ENCODE results near the gene DNAI1. TPM values are rescaled to one million over a fixed set of nuclear protein-coding genes. Genes with fewer than 3 reads are reported as not detected.

The DNAI1 gene
- total and polyA plus RNA-seq, 2 of the 4 experiments (the other 2 are of a cell fraction) = not detected

DNA sequence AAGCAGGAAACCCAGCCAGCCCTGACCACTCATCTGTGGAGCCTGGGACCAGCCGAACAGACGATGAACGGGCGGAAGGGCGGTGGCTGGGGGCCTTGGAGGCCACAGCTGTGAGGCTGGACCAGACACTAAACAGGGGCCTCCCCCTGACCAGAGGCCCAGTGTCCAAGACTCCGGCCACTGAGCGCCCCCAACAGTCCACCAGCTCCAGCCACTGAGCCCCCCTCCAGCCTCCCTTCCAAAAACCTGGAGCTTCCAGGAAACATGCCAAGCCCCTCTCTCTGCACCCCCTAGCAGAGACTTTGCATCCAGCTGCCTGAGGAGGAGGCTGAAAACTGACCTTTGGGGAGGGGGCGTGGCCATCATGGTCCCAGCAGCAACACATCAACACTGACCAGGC, 107.7 kb downstream of the DNAI1 start:
- no peak overlapping the region for H2BK120ac ChIP-seq (ENCODE audit: low read depth, low read length)
- no peaks in the 10 kb centered on the region for H4K20me1 ChIP-seq (ENCODE audit: insufficient read depth, low read length)
- no peak overlapping the region for H2AFZ ChIP-seq (replicated peaks; ENCODE audit: low read length, poor library complexity)
- H3K9me3 ChIP-seq (ENCODE audit: control insufficient read depth, insufficient read depth, low read length) = peaks cover 3% of the 10 kb centered on the region; the same call in 1 of the 2 replicates
- no peak overlapping the region for H2BK20ac ChIP-seq (ENCODE audit: low read depth, low read length)
- H4K91ac ChIP-seq (ENCODE audit: insufficient read depth, low read depth, low read length) = no peak overlapping the region
- no peak overlapping the region for H3K4me3 ChIP-seq (ENCODE audit: insufficient read depth, low read depth, low read length)
- no peaks in the 10 kb centered on the region for H3K36me3 ChIP-seq (ENCODE audit: control insufficient read depth, insufficient read depth, low read length)
- no peak overlapping the region for H2BK15ac ChIP-seq (ENCODE audit: low read depth, low read length)
- in situ Hi-C loops (cut with MboI; ENCODE audit: low sequenced_read_pairs) (no loop called here), dilution Hi-C loops (cut with HindIII; ENCODE audit: low sequenced_read_pairs, unreplicated experiment) (no loop called here), intact Hi-C loops (cut with micrococcal nuclease) (no loop called here)
- 60% methylated on average over 3 of the region's 8 CpGs; no CpG with 5 or more reads in 1 of the 2 experiments for WGBS, 2 experiments (ENCODE audit: extremely low coverage in 2 of 2, insufficient read length in 1 of 2)
- no peak for ATAC-seq (ENCODE audit: low read depth)
- H3K56ac ChIP-seq (ENCODE audit: extremely low read depth, insufficient read depth, low read length) = no peak overlapping the region
- ChIA-PET CTCF (interaction anchor here (0.9 kb wide), 1 partner anchor 25 kb away, joined by 3 read pairs; no protein-coding TSS in a partner anchor), POLR2A (ENCODE audit: unreplicated experiment) (no interaction called here)
- no peak overlapping the region for H3K4me2 ChIP-seq (ENCODE audit: low read depth, low read length)
- H3K18ac ChIP-seq (ENCODE audit: low read depth, low read length) = no peak overlapping the region
- H3K79me1 ChIP-seq (ENCODE audit: low read depth in 1 of 2, low read length in 2 of 2) = no peaks in the 10 kb centered on the region
- no peak overlapping the region for H3K14ac ChIP-seq (replicated peaks; ENCODE audit: low read depth, low read length)
- no peak overlapping the region for H2AK9ac ChIP-seq (replicated peaks; ENCODE audit: low read depth, low read length, poor library complexity)
- H3K4me1 ChIP-seq (ENCODE audit: control insufficient read depth, insufficient read depth, low read length) = no peaks in the 10 kb centered on the region
- H3K27ac ChIP-seq (ENCODE audit: insufficient read depth, low read length) = no peak overlapping the region
- no peak for DNase-seq
- no peak overlapping the region for H3K9ac ChIP-seq (ENCODE audit: low read depth, low read length)
- H3K9me1 ChIP-seq (ENCODE audit: insufficient read depth, low read length) = no peaks in the 10 kb centered on the region
- H3K23ac ChIP-seq (ENCODE audit: low read depth, low read length) = no peak overlapping the region
- no peak overlapping the region for H2AK5ac ChIP-seq (ENCODE audit: low read depth, low read length)
- no TSS peak for BruUV-seq (replicated peaks)
- TF ChIP-seq RAD21 (IDR thresholded peaks at IDR 0.05; ENCODE audit: low read length) (no peak), POLR2A (IDR thresholded peaks at IDR 0.05; ENCODE audit: low read depth, low read length) (no peak), RCOR1 (IDR thresholded peaks at IDR 0.05; ENCODE audit: insufficient replicate concordance, low read length) (no peak), FOS (IDR thresholded peaks at IDR 0.05; ENCODE audit: low read depth, low read length) (no peak), NFE2L2 (IDR thresholded peaks at IDR 0.05; ENCODE audit: low read depth, low read length) (no peak), MAZ (IDR thresholded peaks at IDR 0.05; ENCODE audit: borderline replicate concordance, low read depth, low read length) (no peak), MXI1 (IDR thresholded peaks at IDR 0.05; ENCODE audit: borderline replicate concordance, low read depth, low read length) (no peak)
- TF ChIP-seq, protein P1, sequence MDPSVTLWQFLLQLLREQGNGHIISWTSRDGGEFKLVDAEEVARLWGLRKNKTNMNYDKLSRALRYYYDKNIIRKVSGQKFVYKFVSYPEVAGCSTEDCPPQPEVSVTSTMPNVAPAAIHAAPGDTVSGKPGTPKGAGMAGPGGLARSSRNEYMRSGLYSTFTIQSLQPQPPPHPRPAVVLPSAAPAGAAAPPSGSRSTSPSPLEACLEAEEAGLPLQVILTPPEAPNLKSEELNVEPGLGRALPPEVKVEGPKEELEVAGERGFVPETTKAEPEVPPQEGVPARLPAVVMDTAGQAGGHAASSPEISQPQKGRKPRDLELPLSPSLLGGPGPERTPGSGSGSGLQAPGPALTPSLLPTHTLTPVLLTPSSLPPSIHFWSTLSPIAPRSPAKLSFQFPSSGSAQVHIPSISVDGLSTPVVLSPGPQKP (IDR thresholded peaks at IDR 0.05; ENCODE audit: borderline replicate concordance, low read depth, low read length) = no peak
- H4K8ac ChIP-seq (ENCODE audit: low read depth in 2 of 2, low read length in 2 of 2) = no peak overlapping the region
- H3K4ac ChIP-seq (ENCODE audit: low read depth, low read length) = no peak overlapping the region
- H3K27me3 ChIP-seq (ENCODE audit: control insufficient read depth, insufficient read depth, low read length) = peaks cover 77% of the 10 kb centered on the region
- no peak overlapping the region for H4K5ac ChIP-seq (ENCODE audit: low read depth, low read length)
- no peak overlapping the region for H2BK5ac ChIP-seq (ENCODE audit: low read depth, low read length, poor library complexity, severe bottlenecking)

Data from IMR-90 (cell line).